Brain pericyte (primary cell): Measurements from ENCODE around the gene ALDH9A1.
"Not testable (repeated sequence)": the region's sequence is repeated elsewhere in the genome, so short reads cannot be mapped to it uniquely, and the experiment has no call there.

Source experiments
- DNase-seq: peaks from one replicate; pipeline ENCODE4 v3.0.0-alpha.2; 2012; ENCODE audit warnings: low read depth, low spot score

ALDH9A1 gene

DNA sequence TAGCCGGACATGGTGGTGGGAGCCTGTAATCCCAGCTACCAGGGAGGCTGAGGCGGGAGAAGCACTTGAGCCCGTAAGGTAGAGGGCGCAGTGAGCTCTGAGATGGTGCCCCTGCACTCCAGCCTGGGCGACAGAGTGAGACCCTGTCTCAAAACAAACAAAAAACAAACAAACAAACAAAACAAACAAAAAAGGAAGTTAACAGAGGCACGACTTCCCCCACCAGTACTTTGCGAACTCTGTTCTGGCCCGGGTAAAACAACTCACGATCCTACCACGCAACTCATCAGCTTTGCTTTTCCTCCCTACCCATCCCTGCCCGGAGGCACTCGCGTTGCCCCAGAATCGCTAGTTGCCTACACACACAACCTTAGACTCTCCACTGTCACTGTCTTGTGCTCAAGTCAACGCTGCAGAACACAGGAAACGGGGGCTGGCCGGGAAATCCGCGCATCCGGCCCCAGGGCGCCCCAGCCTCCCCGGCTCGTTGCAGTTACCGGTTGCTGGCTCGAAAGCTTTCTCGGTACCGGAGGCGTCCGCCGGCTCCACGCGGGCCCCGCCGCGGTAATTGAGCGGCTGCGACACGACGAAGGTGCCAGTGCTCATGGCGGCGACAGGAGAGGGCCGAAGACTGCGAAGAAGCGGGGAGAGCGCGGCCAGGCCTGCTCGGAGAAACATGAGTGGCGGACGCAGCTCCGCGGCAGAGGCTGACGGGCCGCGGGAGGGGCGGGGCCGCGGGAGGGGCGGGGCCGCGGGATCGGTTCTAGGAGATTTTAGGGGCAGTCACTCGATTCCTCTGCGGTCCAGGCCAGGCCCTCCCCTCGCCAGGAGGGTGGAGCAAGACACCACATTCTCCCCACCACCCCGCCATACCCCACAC is at the start of gene ALDH9A1:
Gene ALDH9A1, minus strand, starts transcription at position 682 of the 880 bp plus-strand sequence. Its CDS starts 4 bp downstream, at position 678.
- no peak for DNase-seq

DNA sequence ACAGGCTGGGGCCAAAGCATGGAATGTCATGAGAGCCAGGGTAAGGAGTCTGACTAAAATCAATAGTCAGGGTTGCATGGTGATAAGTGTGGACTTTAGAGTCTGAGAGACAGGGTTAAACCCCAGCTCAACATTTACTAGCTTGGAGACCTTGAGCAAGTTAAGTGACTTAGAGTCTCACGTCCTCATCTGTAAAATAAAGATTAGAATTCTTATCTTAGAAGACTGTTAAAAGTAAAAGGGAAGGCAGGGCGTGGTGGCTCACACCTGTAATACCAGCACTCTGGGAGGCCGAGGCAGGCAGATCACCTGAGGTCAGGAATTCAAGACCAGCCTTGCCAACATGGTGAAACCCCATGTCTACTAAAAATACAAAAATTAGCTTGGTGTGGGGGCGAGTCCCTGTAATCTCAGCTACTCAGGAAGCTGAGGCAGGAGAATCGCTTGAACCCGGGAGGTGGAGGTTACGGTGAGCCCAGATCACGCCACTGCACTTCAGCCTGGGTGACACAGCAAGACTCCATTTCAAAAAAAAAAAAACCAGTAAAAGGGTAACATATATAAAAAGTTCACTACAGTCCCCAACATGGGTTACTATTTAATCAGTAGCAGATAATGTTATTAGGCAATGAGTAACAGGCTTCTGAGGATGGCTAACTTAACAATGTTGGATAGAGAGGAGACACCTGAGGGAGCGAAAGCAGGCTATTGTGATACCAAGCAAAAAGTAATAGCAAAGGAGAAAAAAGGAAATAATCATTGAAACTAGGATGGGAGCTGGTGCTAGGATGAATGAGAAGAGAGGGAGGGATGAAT is 49.5 kb upstream of the ALDH9A1 start:
- DNase-seq, result no peak

DNA sequence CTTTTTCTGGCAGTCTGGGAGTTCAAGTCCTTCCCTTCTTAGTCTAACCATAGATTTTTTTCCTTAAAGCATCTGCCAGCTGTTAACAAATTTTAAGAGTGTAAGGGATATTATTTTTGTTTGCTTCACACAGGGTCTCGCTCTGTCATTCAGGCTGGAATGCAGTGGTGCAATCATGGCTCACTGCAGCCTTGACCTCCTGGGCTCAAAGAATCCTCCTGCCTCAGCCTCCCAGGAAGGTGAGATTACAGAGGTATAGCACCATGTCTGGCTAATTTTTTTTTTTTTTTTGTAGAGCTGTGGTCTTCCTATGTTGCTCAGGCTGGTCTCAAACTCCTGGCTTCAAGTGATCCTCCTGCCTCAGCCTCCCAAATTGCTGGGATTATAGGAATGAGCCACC is 46.6 kb upstream of the ALDH9A1 start:
- not testable (repeated sequence) for DNase-seq

DNA sequence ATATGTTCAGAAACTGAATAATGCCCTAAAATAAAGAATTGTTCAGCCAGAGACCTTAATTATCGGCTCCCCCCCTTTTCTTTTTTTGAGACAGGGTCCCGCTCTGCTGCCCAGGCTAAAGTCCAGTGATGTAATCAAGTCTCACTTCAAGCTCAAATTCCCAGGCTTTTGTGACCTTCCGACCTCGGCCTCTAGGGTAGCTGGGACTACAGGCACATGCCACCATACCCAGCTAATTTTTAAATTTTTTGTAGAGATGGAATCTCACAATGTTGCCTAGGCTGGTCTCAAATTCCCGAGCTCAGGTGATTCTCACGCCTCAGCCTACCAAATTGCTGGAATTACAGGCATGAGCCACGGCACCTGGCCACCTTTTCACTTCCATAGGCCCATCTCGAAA is 43.8 kb upstream of the ALDH9A1 start:
- no peak for DNase-seq

DNA sequence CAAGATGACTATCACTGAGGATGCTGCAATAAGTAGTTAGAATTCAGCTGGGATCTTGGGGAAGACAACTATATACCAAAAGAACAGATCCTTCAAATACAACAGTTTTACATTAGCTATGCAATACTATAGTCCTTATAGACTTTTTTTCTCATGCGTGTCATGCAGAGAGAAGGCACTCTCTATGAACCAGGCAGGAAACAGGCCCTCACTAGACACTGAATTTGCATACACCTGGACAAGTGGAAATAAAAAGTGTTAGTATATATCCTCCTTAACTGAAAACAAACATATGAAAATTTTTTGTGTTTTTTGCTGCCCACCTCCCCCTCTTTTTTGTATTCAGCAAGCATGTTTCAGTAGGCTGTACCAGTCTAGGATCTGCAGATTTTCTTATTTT is 40.4 kb upstream of the ALDH9A1 start:
- DNase-seq, result no peak

DNA sequence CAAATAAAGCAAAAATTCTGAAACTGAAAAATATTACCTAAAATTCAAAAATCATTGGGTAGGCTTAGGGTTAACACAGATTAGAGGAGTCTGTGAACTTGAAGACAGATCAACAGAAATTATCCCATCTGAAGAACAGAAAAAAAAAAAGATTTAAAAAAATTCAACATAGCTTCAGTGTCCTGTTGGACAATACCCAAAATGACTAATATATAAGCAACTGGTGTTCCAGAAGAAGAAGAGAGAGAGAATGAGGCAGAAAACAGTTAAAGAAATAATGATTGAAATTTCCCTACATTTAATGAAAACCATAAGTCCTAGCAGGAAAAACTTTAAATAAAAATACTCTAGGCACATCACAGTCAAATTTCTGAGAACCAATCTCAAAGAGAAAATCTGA is 38.8 kb upstream of the ALDH9A1 start:
- DNase-seq, result no peak

DNA sequence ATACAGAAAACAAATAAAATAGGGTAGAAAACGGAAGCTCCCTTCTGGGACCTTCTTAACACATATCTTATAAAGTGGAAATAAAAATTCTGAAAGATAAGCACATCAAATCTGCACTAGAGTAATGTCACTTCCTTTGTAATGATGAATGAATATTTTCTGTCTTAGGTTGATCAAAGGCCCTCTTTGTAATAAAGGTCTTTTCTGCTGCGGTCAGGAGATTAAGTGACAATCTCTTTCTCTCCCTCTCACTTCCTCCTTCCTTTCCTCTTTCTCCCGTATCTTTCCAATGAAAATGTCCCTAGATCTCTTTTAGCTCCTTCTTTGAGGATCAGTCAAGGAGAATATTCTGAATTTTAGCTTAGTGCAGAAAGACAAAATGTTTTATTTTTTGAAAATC is 36.5 kb upstream of the ALDH9A1 start:
- DNase-seq, result no peak

DNA sequence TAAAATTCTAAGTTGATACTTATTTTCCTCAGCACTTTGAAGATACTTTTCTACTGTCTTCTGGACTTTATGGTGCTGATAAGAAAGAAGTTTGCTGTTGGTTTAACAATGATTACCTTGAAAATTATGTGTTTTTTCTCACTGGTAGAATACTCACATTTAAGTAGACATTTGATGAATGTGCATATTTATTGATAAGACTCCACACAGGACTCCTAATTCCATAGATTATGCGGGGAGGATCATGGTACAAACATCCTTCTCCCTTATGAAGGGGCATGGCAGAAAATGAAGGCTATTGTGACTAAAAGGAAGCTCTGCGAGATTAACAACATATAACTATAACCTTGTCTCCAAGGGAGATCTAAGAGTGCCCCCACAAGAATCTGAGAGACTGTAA is 28.5 kb upstream of the ALDH9A1 start:
- DNase-seq, result no peak

DNA sequence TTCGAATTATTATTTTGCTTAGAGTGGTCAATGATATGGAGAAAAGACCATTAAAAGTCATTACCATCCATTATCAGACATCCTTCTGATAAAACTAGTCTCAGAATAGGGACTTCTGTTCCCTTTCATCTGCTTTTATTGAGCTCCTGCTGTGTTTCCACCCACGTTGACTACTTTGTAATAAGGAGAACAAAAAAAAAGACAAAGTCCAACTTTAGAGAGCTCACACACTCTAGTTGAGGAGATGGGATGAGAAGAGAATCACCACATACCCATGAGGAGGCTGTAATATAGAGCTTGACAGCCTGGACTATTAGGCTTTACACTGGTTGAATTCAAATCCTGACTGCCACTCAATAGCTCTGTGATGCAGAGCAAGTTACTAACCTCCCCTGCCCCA is 27.8 kb upstream of the ALDH9A1 start:
- no peak for DNase-seq

DNA sequence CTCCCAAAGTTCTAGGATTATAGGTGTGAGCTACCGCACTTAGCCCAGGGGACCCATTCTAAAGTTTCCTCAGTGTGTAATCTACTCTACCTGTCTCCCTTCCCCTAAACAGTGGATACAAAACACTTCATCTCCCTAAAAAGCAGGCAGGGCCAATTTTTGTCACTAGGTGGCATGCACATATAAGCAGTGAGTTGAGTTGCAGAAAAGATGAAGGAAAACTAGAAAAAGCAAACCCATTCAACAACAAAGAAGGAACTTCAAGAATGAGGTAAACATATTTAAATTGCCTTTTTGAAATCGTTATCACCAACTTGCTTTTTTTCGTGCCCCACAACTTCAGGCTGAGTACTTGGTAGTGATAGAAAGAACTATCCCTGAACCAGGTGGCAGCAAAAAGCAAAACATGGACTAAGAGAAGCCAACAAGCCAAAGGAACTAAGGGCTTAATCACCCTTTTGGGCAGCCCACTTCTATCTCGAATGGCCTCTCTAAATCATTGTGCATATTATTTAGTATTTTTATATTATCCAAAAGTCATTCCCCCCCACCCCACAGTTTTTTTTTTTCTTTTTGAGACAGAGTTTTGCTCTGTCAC is 19.7 kb upstream of the ALDH9A1 start:
- no peak for DNase-seq

DNA sequence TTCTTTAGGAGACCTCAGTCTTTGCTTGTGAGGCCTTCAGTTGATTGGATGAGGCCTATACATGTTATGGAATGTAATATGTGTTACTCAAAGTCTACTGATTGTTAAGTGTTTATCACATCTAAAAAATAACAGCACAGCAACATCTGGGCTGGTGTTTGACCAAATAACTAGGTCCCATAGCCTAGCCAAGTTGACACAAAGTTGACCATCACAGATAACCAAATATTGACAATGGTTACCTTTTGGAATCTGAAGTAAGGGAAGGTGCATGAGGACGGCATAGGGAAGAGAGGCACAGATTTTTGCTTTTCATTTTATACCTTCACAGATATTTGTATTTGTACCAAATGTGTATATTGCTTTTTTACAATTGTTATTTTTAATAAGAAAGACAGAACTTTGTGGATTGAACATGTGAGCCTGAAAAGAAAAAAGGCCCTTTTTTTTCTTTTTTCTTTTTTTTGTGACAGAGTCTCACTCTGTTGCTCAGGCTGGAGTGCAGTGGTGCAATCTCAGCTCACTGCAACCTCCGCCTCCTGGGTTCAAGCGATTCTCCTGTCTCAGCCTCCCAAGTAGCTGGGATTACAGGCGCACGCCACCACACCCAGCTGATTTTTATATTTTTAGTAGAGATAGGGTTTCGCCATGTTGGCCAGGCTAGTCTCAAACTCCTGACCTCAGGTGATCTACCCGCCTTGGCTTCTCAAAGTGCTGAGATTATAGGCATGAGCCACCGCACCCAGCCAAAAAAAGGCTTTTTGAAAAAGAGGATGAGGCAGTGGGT is 18.1 kb upstream of the ALDH9A1 start:
- not testable (repeated sequence) for DNase-seq

DNA sequence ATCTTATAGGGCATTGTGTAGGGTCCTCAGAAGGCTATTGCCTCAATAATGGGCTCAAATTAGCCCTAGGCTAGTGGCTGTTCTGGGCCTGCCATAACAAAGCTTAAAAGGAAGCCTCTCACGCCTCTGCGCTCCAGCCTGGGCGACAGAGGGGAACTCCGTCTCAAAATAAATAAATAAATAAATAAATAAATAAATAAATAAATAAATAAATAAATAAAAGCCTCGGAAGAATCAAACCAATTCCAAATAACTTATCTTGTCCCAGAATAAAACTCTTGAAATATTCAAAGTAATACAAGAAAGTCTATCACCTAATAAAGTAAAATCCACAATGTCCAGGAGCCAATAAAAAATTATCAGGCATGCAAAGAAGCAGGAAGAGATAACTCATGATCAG is 14.4 kb upstream of the ALDH9A1 start:
- no peak for DNase-seq

DNA sequence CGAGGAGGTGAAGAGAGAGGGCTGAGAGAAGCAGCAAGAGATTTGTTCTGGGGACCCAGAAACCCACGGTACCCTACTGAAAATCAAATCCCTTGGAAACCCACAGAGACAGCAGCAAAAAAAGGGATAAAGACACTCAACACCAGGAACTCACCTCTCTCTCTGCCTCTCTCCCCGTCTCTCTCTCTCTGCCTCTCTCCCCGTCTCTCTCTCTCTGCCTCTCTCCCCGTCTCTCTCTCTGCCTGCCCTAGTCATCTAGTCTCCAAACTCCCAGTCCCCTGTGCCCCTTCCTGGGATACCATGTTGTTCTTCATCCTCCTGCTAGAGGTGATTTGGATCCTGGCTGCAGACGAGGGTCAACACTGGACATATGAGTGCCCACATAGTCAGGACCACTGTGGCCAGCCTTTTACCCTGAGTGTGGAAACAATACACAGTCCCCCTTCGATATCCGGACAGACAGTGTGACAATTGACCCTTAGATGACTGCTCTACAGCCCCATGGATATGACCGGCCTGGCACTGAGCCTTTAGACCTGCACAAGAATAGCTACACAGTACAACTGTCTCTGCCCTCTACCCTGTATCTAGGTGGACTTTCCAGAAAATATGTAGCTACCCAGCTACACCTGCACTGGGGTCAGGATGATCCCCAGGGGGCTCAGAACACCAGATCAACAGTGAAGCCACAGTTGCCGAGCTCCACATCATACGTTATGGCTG is 9.8 kb upstream of the ALDH9A1 start:
- DNase-seq, result no peak

DNA sequence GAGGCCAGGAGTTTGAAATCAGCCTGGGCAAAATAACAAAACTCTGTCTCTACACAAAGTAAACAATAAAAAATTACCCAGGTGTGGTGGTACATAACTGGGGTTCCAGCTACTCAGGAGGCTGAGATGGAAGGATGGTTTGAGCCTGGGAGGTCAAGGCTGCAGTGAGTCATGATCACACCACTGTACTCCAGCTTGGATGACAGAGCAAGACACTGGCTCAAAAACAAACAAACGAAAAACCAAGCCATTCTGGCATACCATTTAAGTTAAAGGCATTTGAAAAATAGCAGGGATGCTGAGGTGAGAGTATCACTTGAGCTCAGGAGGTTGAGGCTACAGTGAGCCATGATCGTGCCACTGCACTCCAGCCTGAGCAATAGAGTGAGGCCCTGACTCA is 5.3 kb upstream of the ALDH9A1 start:
- no peak for DNase-seq

DNA sequence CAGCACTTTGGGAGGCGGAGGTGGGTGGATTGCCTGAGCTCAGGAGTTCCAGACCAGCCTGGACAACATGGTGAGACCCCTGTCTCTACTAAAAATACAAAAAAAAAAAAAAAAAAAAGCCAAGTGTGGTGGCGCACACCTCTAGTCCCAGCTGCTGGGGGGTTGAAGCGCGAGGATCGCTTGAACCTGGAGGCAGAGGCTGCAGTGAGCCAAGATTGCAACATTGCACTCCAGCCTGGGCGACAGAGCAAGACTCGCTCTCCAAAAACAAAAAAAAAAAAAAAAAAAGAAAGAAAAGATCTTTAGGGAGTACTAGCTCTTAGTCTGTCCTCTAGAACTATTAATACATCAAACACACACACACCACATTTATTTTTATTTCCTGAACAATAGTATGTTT is 3.6 kb upstream of the ALDH9A1 start:
- not testable (repeated sequence) for DNase-seq

DNA sequence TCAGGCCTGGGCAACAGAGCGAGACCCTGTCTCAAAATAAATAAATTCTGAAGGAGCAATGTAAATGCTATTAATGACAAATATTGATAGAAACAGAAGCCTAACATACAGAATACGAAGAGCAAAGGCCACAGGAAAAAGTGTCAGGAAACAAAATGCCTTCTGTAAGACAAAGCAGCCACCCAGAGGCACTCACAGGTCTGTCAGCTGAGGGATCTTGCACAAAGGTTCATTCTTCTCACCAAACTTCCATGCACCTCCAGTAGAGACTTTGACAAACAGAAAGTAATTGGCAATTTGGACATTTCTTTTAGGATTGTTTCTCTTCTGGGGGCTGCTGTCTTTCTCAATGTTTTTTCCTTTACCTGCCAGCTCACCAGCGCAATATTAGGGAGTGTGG is 1.2 kb upstream of the ALDH9A1 start:
- no peak for DNase-seq

DNA sequence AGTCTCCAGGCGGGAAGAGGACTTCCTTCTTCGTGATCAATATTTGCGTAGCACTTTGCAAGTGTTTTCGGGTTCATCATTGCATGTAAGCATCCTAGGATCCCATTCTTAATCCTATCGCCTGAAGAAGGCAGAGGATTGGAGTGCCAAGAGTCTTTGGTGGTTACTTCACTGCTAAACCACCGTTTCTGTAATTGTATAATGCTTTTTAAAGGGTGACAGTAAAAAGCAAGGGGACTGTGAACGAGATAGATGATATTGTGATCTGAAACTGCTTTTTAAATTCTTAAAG is 345 bp upstream of the ALDH9A1 start:
- no peak for DNase-seq

DNA sequence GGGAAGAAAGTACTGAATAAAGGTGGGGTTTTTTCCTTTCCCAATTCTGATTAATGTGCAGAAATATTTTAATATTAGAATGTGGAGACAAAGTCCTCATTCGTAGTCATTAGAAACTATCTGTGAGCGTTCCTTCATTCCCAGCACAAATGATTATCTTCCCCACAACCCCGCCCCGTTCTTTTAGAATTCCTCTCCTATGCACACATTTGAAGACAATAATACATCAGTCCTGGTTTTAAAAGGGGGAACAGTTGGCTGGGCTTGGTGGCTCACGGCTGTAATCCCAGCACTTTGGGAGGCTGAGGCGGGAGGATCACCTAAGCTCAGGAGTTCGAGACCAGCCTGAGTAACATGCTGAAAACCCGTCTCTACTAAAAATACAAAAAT is 876 bp downstream of the ALDH9A1 start:
- no peak for DNase-seq

DNA sequence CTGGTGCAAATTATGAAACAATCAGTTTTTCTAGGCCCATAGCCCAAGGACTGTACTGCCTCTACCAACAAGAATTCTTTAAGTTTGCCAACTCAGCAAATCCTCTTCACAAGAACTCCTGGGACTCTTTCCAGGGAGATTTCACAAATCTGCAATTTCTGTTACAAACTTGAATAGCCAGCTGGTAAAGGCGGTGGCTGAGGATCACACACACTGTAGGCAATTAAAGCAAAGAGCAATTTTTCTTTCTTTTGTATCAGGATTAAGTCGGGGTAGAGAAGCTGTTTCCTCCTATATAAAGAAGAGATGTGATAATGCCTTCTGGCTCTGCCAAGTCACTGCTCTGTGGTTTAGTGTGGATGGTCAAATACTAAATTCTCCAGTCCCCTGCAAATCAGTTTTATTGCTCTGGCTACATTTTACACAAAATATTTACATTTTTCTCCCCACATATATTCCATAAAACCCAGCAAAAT is 1.7 kb downstream of the ALDH9A1 start:
- no peak for DNase-seq

DNA sequence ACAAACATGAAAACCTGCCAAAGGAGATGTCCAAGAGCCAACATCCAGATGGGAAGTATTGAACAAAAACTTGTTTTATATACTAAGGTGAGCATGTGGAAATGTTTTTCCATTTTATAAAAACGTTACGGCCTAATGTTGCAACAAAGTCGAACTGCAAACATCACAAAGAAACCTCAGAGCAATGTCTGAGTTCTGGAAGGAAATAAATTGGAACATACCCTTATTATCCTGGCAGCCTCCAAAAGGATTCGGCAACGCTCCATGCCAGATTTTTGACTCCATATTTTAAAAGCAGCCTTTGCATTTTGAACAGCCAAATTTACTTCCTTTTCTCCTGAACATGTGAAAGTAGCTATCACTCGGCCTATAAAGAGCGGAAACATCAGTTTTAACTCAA is 3.3 kb downstream of the ALDH9A1 start:
- no peak for DNase-seq

DNA sequence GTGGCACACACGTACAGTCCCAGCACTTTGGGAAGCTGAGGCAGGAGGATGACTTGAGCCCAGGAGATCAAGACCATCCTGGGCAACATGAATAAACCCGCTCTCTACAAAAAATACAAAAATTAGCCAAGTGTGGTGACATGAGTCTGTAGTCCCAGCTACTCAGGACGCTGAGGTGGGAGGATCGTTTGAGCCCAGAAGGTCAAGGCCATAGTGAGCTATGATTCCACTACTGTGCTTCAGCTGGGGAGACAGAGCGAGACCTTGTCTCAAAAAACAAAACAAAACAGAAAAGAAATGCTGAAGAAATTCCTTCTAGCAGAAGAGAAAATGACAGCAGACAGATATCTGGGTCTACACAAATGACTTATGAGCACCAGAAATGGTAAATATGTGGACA is 10.3 kb downstream of the ALDH9A1 start:
- DNase-seq, result no peak
